HepG2 (cell line): ENCODE measurements around the gene FAM219A. TPM values are rescaled to one million over a fixed set of nuclear protein-coding genes. Genes with fewer than 3 reads are reported as not detected.
A peak's percentile ranks its signal among the peaks of the same experiment; 100 is the strongest.

ENCODE experiments used
- ATM ChIP-seq: fragments of 450-650 bp; IDR thresholded peaks from 2 replicates; pipeline ENCODE4 v1.7.1; 2017; ENCODE audit warnings: mild to moderate bottlenecking, borderline replicate concordance
- FIP1L1 ChIP-seq: fragments of 200-400 bp; formaldehyde crosslinking; IDR thresholded peaks from 2 replicates; pipeline ENCODE4 v1.6.1; 2018; ENCODE audit warnings: low read depth, mild to moderate bottlenecking, low read length, moderate library complexity, borderline replicate concordance; ENCODE audit not compliant: insufficient read depth
- GRHL1 ChIP-seq: sonication (generic); formaldehyde crosslinking; conservative IDR thresholded peaks from 2 replicates; pipeline ENCODE4 v1.8.0; 2022; ENCODE audit warnings: missing genetic modification reagents
- HMGXB3 ChIP-seq: sonication (generic); formaldehyde crosslinking; IDR thresholded peaks from 2 replicates; pipeline ENCODE4 v1.4.0; 2020; ENCODE audit warnings: missing genetic modification reagents, borderline replicate concordance
- NFAT5 ChIP-seq: sonication (generic); formaldehyde crosslinking; IDR thresholded peaks from 2 replicates; pipeline ENCODE4 v1.4.0; 2020; ENCODE audit warnings: missing genetic modification reagents
- SOX6 ChIP-seq, 2 experiments: fragments of 450-650 bp in 1 of 2; sonication (generic) in 1 of 2; formaldehyde crosslinking in 1 of 2; IDR thresholded peaks; 2 replicates each; pipeline versions ENCODE4 v1.4.0 to v1.6.1; 2017 to 2020; ENCODE audit warnings: antibody characterized with exemption in 1 of 2, mild to moderate bottlenecking in 1 of 2, missing genetic modification reagents in 1 of 2
- TCF12 ChIP-seq, 2 experiments: fragments of 450-650 bp in 1 of 2; sonication (generic) in 1 of 2; formaldehyde crosslinking in 1 of 2; IDR thresholded peaks; 2 replicates each; pipeline versions ENCODE4 v1.6.1 to v1.8.0; 2017 to 2022; ENCODE audit warnings: antibody characterized with exemption in 1 of 2, mild to moderate bottlenecking in 1 of 2, missing genetic modification reagents in 1 of 2, moderate library complexity in 1 of 2
- ZBTB46 ChIP-seq: sonication (generic); formaldehyde crosslinking; IDR thresholded peaks from 2 replicates; pipeline ENCODE4 v1.4.0; 2020; ENCODE audit warnings: mild to moderate bottlenecking, missing genetic modification reagents, borderline replicate concordance
- ZMYM2 ChIP-seq: sonication (generic); formaldehyde crosslinking; IDR thresholded peaks from 2 replicates; pipeline ENCODE4 v1.8.0; 2022; ENCODE audit warnings: mild to moderate bottlenecking, missing genetic modification reagents
- ZNF343 ChIP-seq: sonication (generic); formaldehyde crosslinking; IDR thresholded peaks from 2 replicates; pipeline ENCODE4 v1.4.0; 2020; ENCODE audit warnings: mild to moderate bottlenecking, missing genetic modification reagents
- ZNF567 ChIP-seq: sonication (generic); formaldehyde crosslinking; IDR thresholded peaks from 2 replicates; pipeline ENCODE4 v1.8.1; 2023; ENCODE audit warnings: mild to moderate bottlenecking, missing genetic modification reagents, borderline replicate concordance
- ZNF670 ChIP-seq: sonication (generic); formaldehyde crosslinking; IDR thresholded peaks from 2 replicates; pipeline ENCODE4 v1.8.0; 2022; ENCODE audit warnings: mild to moderate bottlenecking, missing genetic modification reagents, borderline replicate concordance
- polyA plus RNA-seq, 8 experiments: library from polyadenylated mRNA; depleted of rRNA in 3 of 8; stranded (reverse) in 7 of 8; unstranded in 1 of 8; fragments of >200 nt; fragmentation: Illumina TruSeq in 4 of 8; extraction: Trizol in 4 of 8; gene quantifications; 2 replicates each; pipeline versions ENCODE4 v1.2.1 to v1.2.3, GENCODE V29; 2011 to 2016; ENCODE audit warnings: low read depth in 4 of 8, missing spikeins in 1 of 8, mixed read lengths in 1 of 8; ENCODE audit not compliant: insufficient read depth in 1 of 8
- total RNA-seq, 5 experiments: library from RNA; depleted of rRNA; stranded (reverse); fragments of >200 nt; fragmentation: Illumina TruSeq; extraction: Trizol; gene quantifications; 2 replicates each; pipeline ENCODE4 v1.2.3, GENCODE V29; 2016; ENCODE audit warnings: low read depth in 1 of 5
- TF ChIP-seq, protein P1 (sequence below): sonication (generic); formaldehyde crosslinking; IDR thresholded peaks from 2 replicates; pipeline ENCODE4 v1.4.0; 2020; ENCODE audit warnings: mild to moderate bottlenecking, low read depth, missing genetic modification reagents

FAM219A gene
- total and polyA plus RNA-seq, 2 of the 13 experiments (the other 11 are each of a cell fraction or from before 2014, with no cell fraction given), result 3.9 to 6.4 TPM

- TF ChIP-seq TCF12 (IDR thresholded peaks at IDR 0.05) (no peak), TCF12 (CRISPR knock-in tag; IDR thresholded peaks at IDR 0.05) (no peak), ATM (no peak), ZNF670 (no peak), FIP1L1 (no peak), ZNF567 (CRISPR knock-in tag) (no peak), SOX6 (IDR thresholded peaks at IDR 0.05) (no peak), SOX6 (CRISPR knock-in tag; IDR thresholded peaks at IDR 0.05) (peak; percentile 84), ZBTB46 (no peak), NFAT5 (CRISPR knock-in tag) (no peak), ZMYM2 (CRISPR knock-in tag) (0 out of 2 replicates have a peak, but pooled peaks have one; percentile 23), GRHL1 (no peak), ZNF343 (CRISPR knock-in tag) (no peak), HMGXB3 (no peak)
- TF ChIP-seq, protein P1, sequence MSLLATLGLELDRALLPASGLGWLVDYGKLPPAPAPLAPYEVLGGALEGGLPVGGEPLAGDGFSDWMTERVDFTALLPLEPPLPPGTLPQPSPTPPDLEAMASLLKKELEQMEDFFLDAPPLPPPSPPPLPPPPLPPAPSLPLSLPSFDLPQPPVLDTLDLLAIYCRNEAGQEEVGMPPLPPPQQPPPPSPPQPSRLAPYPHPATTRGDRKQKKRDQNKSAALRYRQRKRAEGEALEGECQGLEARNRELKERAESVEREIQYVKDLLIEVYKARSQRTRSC (CRISPR knock-in tag), result no peak
Observed at GRCh38 chr9:34374905-34375552, 83.3 kb downstream of the FAM219A start (continued).
